WTC11 (cell line): ENCODE results near the gene DEDD2.

Source experiments
- CTCF ChIP-seq: fragments of 200-600 bp; IDR thresholded peaks from 2 replicates; pipeline ENCODE4 v1.8.0; 2022; ENCODE audit warnings: antibody characterized with exemption
- IRF1 ChIP-seq: sonication (generic); formaldehyde crosslinking; IDR thresholded peaks from 2 replicates; pipeline ENCODE4 v1.8.0; 2023; ENCODE audit warnings: missing genetic modification reagents
- IRF2 ChIP-seq: sonication (generic); formaldehyde crosslinking; IDR thresholded peaks from 2 replicates; pipeline ENCODE4 v1.8.0; 2022; ENCODE audit warnings: low read depth, missing genetic modification reagents, borderline replicate concordance
- NFE2L1 ChIP-seq: sonication (generic); formaldehyde crosslinking; IDR thresholded peaks from 2 replicates; pipeline ENCODE4 v1.8.1; 2023; ENCODE audit warnings: missing genetic modification reagents

- TF ChIP-seq CTCF (no peak), NFE2L1 (CRISPR knock-in tag) (no peak), IRF1 (CRISPR knock-in tag) (no peak), IRF2 (CRISPR knock-in tag) (no peak)
These were observed 8.9 kb downstream of the DEDD2 start for GRCh38 chr19:42208612-42209011.
